Measurements from ENCODE around the gene LRRIQ4.

The LRRIQ4 gene

DNA sequence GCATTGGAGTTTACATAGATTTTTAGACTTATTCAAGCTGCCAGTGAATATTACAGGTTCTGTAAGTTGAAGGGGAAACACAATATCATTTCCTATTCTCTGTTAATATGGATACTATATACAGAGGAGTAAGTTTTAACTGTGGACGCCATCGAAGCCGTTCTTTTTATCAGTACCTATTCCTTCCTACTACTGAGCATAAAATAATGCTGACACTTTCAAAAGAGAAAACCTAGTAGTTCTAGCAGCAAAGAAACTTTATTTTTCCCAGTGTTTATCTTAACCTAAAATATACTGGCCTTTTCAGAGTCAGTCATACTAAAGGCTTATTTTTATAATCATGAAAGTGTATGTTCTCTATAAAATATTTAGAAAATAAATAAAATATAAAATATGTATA lies 42.8 kb downstream of the LRRIQ4 start:
- DNase-seq (ENCODE audit: low read depth in 2 of 2), result no peak

- no peak for DNase-seq (ENCODE audit: low read depth in 2 of 2)
Measured at GRCh38 chr3:169857811-169858210, 45.1 kb downstream of the LRRIQ4 start.

- no peak for DNase-seq (ENCODE audit: low read depth in 2 of 2)
Measured at GRCh38 chr3:169861871-169862270, 49.2 kb downstream of the LRRIQ4 start.

- DNase-seq (ENCODE audit: low read depth in 2 of 2), result peak; percentile 11 to 12
Measured at GRCh38 chr3:169863458-169863899, 50.8 kb downstream of the LRRIQ4 start.

GRCh38 chr3:169864270-169864669 lies 51.6 kb downstream of the LRRIQ4 start:
- DNase-seq (ENCODE audit: low read depth in 2 of 2), result no peak

DNA sequence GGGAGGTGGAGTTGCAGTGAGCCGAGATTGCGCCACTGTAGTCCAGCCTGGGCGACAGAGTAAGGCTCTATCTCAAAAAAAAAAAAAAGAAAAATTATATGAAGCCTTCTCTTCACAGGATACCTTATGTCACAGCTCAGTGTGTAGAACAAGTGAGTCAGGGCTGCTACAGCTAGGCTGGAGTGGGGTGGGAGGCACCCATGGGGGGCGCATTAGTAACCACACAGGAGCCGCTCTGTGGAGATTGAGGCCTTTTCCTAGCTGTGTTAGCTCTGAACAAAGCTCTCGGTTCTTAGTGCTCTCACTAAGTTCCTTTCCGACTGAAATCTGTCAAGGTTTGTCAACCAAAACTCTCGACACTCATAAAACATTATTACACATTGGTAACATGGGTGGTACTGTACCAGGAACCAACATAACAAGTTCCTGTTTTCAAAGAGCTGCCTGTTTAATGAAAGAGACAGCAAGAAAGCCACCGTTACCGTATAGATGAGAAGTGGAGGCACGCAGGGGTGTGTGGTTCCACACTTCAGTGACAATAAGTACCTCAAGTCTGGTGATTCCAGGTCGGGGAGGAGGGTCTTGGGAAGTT lies 52.6 kb downstream of the LRRIQ4 start:
- DNase-seq (ENCODE audit: low read depth in 2 of 2), result no peak

- DNase-seq (ENCODE audit: low read depth in 2 of 2), result no peak
Measured at GRCh38 chr3:169867584-169868210, 55.0 kb downstream of the LRRIQ4 start.

DNA sequence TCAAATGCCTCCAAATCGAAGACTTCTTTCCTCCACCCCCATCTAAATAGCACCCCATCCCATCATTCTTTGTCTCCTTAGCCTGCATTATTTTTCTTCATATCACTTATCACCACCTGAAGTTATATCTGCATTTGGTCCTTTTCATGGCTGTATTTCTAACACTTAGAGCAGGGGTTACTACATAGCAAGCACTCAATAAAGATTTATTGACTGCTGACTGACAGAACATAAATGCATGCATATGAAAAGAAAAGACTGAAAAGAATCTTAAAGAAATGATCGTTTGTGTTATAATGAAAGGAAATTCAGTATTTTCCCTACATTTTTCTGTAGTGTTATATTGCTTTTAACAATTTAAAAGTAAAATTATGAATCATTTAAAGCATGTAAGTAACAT lies 55.7 kb downstream of the LRRIQ4 start:
- no peak for DNase-seq (ENCODE audit: low read depth in 2 of 2)

- DNase-seq (ENCODE audit: low read depth in 2 of 2), result no peak
Measured at GRCh38 chr3:169869484-169870220, 57.0 kb downstream of the LRRIQ4 start, which contains the start of gene LRRC31. LRRC31 (minus strand) TSS chr3:169869935; CDS start chr3:169869807, 128 bp downstream.

- DNase-seq (ENCODE audit: low read depth in 2 of 2), result no peak
Measured at GRCh38 chr3:169871129-169871886, 58.6 kb downstream of the LRRIQ4 start.

- no peak for DNase-seq (ENCODE audit: low read depth in 2 of 2)
Measured at GRCh38 chr3:169879013-169879557, 66.4 kb downstream of the LRRIQ4 start.

GRCh38 chr3:169879845-169880575 lies 67.3 kb downstream of the LRRIQ4 start:
- DNase-seq (ENCODE audit: low read depth in 2 of 2), result no peak

GRCh38 chr3:169880576-169881250 lies 68.0 kb downstream of the LRRIQ4 start:
- no peak for DNase-seq (ENCODE audit: low read depth in 2 of 2)

DNA sequence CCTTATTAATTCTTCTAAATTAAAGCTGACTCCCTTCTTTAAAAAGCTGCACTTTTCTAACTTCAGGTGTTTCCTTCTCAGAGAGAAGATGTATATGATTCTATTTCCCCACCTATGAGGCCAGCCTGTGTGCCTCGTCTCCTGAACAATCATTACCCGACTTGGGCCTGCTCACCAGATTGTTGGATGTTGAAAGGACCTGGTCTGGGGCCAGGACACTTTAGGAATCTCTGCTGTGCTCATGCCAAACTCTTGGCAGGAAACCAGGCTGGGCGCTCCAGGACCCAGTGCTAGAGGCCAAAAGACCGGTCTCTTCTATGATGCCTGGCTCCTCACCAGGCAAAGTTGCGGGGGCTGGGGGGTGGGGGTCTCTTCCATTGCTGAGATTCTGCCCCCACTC lies 74.0 kb downstream of the LRRIQ4 start:
- DNase-seq (ENCODE audit: low read depth in 2 of 2), result no peak

All from stimulated activated CD8-positive, alpha-beta memory T cell treated with anti-CD3 and anti-CD28 coated beads, Interleukin-2, amount 100 ng/mL, for 1 hour (primary cell).